NT2/D1 (cell line): ENCODE data around the gene ARHGAP25.

Experiments used
- SUZ12 ChIP-seq: IDR thresholded peaks from 2 replicates; pipeline ENCODE4 v1.6.1; 2011; ENCODE audit not compliant: insufficient read length, insufficient read depth; ENCODE audit errors: extremely low read depth
- YY1 ChIP-seq: IDR thresholded peaks from 2 replicates; pipeline ENCODE4 v1.6.1; 2011; ENCODE audit not compliant: insufficient read length, insufficient read depth
- ZNF274 ChIP-seq: IDR thresholded peaks from 2 replicates; pipeline ENCODE4 v1.6.1; 2011; ENCODE audit warnings: mild to moderate bottlenecking, low read depth, low read length

- TF ChIP-seq ZNF274: no peak
- TF ChIP-seq YY1: no peak
- no peak for TF ChIP-seq SUZ12
Measured at GRCh38 chr2:68745006-68745405, 10.4 kb downstream of the ARHGAP25 start.
